Measurements from ENCODE around the gene NAV3. TPM values are rescaled to one million over a fixed set of nuclear protein-coding genes. Genes with fewer than 3 reads are reported as not detected.

The NAV3 gene
- total RNA-seq, 2 donors from 2014 or later: 0.20 to 1.9 TPM

GRCh38 chr12:78088391-78088832 lies 257.7 kb downstream of the NAV3 start:
- Histone ChIP-seq H3K9me3 (ENCODE audit: control insufficient read depth, low read length) (no peaks in the 10 kb centered on the region), H3K27ac (ENCODE audit: low read depth, low read length) (no peak overlapping the region), H3K27me3 (ENCODE audit: control insufficient read depth, insufficient read depth, low read length, poor library complexity, severe bottlenecking) (no peaks in the 10 kb centered on the region), H3K9ac (ENCODE audit: extremely low read depth, low read length, poor library complexity, severe bottlenecking) (no peak overlapping the region), H3K4me3 (ENCODE audit: low read length) (no peak overlapping the region), H3K36me3 (ENCODE audit: control insufficient read depth, insufficient read depth, low read length) (no peaks in the 10 kb centered on the region), H3K4me1 (ENCODE audit: control insufficient read depth, insufficient read depth, low read length) (no peaks in the 10 kb centered on the region)
- Mint-ChIP-seq H3K9me3 (no peaks in the 10 kb centered on the region), H3K4me3 (no peak overlapping the region), H3K36me3 (ENCODE audit: low read depth) (no peaks in the 10 kb centered on the region), H3K27me3 (ENCODE audit: insufficient read depth) (no peaks in the 10 kb centered on the region), H3K27ac (no peak overlapping the region), H3K4me1 (no peaks in the 10 kb centered on the region)
- TF ChIP-seq, protein P1, sequence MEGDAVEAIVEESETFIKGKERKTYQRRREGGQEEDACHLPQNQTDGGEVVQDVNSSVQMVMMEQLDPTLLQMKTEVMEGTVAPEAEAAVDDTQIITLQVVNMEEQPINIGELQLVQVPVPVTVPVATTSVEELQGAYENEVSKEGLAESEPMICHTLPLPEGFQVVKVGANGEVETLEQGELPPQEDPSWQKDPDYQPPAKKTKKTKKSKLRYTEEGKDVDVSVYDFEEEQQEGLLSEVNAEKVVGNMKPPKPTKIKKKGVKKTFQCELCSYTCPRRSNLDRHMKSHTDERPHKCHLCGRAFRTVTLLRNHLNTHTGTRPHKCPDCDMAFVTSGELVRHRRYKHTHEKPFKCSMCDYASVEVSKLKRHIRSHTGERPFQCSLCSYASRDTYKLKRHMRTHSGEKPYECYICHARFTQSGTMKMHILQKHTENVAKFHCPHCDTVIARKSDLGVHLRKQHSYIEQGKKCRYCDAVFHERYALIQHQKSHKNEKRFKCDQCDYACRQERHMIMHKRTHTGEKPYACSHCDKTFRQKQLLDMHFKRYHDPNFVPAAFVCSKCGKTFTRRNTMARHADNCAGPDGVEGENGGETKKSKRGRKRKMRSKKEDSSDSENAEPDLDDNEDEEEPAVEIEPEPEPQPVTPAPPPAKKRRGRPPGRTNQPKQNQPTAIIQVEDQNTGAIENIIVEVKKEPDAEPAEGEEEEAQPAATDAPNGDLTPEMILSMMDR (conservative IDR thresholded peaks at IDR 0.05): no peak
- WGBS, 2 experiments (ENCODE audit: insufficient coverage in 1 of 2, insufficient read length in 1 of 2): 80 to 82% methylated on average over 2 to 3 of the region's 3 CpGs
- DNase-seq: no peak

DNA sequence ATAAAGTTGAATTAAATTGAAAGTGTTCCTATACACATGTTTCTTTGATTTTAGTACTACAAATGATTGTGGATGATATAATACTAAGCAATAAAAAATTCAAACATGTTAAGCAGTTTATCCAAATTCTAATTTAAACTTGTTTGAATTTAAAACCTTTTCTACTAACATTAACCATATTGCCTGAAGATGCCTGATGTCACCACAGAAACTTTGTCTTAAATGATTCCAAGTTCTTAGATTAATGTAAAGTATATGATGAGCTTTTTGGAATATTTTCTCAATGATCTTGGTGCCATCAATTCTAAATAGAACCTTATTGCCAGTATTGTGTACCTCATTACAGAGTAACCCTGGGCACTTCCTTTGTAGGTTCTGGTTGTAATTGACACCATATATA lies 259.6 kb downstream of the NAV3 start:
- no peak overlapping the region for H3K9ac ChIP-seq (ENCODE audit: extremely low read depth, low read length, poor library complexity, severe bottlenecking)
- H3K27ac Mint-ChIP-seq: no peak overlapping the region
- DNase-seq: no peak
- H3K27me3 ChIP-seq (ENCODE audit: control insufficient read depth, insufficient read depth, low read length, poor library complexity, severe bottlenecking): no peaks in the 10 kb centered on the region
- no peak overlapping the region for H3K4me3 ChIP-seq (ENCODE audit: low read length)
- no peaks in the 10 kb centered on the region for H3K9me3 Mint-ChIP-seq
- no peaks in the 10 kb centered on the region for H3K4me1 Mint-ChIP-seq
- H3K27ac ChIP-seq (ENCODE audit: low read depth, low read length): no peak overlapping the region
- no peaks in the 10 kb centered on the region for H3K4me1 ChIP-seq (ENCODE audit: control insufficient read depth, insufficient read depth, low read length)
- TF ChIP-seq, protein P1 (conservative IDR thresholded peaks at IDR 0.05): no peak
- H3K36me3 Mint-ChIP-seq (ENCODE audit: low read depth): no peaks in the 10 kb centered on the region
- H3K27me3 Mint-ChIP-seq (ENCODE audit: insufficient read depth): no peaks in the 10 kb centered on the region
- H3K36me3 ChIP-seq (ENCODE audit: control insufficient read depth, insufficient read depth, low read length): no peaks in the 10 kb centered on the region
- no peak overlapping the region for H3K4me3 Mint-ChIP-seq
- H3K9me3 ChIP-seq (ENCODE audit: control insufficient read depth, low read length): no peaks in the 10 kb centered on the region

DNA sequence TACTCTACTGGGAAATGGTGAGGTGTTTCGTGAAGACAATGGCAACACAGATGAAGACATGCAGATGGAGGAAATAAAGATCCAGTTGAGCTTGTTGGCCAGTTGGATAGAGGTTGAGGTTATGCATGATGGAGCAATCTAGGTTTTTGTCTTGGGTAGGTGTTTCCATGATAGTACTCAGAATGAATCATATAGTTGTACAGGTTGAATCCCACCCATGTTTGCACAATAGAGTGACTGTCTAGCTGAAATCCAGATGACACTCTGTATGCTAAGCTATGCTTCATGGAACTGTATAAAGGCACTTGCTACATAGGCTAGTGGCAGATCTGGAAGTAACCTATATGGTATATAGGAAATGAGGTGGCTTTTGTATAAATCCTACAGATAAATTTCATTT lies 264.9 kb downstream of the NAV3 start:
- Histone ChIP-seq H3K4me3 (ENCODE audit: low read length) (no peak overlapping the region), H3K36me3 (ENCODE audit: control insufficient read depth, insufficient read depth, low read length) (no peaks in the 10 kb centered on the region), H3K9ac (ENCODE audit: extremely low read depth, low read length, poor library complexity, severe bottlenecking) (no peak overlapping the region), H3K4me1 (ENCODE audit: control insufficient read depth, insufficient read depth, low read length) (no peaks in the 10 kb centered on the region), H3K9me3 (ENCODE audit: control insufficient read depth, low read length) (no peaks in the 10 kb centered on the region), H3K27me3 (ENCODE audit: control insufficient read depth, insufficient read depth, low read length, poor library complexity, severe bottlenecking) (no peaks in the 10 kb centered on the region), H3K27ac (ENCODE audit: low read depth, low read length) (no peak overlapping the region)
- no peaks in the 10 kb centered on the region for H3K4me1 Mint-ChIP-seq
- H3K36me3 Mint-ChIP-seq (ENCODE audit: low read depth): no peaks in the 10 kb centered on the region
- H3K27me3 Mint-ChIP-seq (ENCODE audit: insufficient read depth): no peaks in the 10 kb centered on the region
- 89 to 90% methylated on average over 1 of the region's 1 CpG for WGBS, 2 experiments (ENCODE audit: insufficient coverage in 1 of 2, insufficient read length in 1 of 2)
- no peak for DNase-seq
- H3K4me3 Mint-ChIP-seq: no peak overlapping the region
- TF ChIP-seq, protein P1 (conservative IDR thresholded peaks at IDR 0.05): no peak
- H3K27ac Mint-ChIP-seq: no peak overlapping the region
- H3K9me3 Mint-ChIP-seq: no peaks in the 10 kb centered on the region
